Loucy (cell line): ENCODE results near the gene SEC61B.

Source experiments
- EZH2phosphoT487 ChIP-seq: fragments of 200-600 bp; IDR thresholded peaks from 2 replicates; pipeline ENCODE4 v1.6.1; 2018; ENCODE audit warnings: antibody characterized with exemption, mild to moderate bottlenecking, moderate library complexity, borderline replicate concordance
- TF ChIP-seq, protein P1 (sequence below): fragments of 200-600 bp; sonication (generic); conservative IDR thresholded peaks from 2 replicates; pipeline ENCODE4 v1.5.1; 2014; ENCODE audit warnings: mild to moderate bottlenecking, antibody characterized with exemption, low read length

DNA sequence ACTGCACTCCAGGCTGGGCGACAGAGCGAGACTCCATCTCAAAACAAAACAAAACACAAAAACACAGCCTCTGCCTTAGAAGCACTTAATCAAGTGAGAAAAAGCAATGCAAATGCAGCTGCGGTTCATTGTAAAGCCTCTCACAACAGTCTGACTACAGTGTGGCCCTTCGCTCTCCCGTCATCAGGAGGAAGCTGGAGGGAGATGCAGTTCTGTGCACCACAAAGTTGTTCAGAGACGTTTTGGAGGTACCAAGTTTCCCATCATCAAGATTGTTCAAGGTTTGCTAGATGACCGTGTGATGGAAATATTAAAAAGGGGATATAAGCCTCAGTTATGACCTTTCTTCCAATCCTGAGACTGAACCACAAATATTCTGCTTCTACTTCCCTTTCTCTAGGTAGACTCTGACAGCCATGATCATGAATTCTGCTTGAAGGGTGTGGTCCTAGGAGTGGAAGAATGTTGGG, 40.9 kb downstream of the SEC61B start:
- TF ChIP-seq, protein P1, sequence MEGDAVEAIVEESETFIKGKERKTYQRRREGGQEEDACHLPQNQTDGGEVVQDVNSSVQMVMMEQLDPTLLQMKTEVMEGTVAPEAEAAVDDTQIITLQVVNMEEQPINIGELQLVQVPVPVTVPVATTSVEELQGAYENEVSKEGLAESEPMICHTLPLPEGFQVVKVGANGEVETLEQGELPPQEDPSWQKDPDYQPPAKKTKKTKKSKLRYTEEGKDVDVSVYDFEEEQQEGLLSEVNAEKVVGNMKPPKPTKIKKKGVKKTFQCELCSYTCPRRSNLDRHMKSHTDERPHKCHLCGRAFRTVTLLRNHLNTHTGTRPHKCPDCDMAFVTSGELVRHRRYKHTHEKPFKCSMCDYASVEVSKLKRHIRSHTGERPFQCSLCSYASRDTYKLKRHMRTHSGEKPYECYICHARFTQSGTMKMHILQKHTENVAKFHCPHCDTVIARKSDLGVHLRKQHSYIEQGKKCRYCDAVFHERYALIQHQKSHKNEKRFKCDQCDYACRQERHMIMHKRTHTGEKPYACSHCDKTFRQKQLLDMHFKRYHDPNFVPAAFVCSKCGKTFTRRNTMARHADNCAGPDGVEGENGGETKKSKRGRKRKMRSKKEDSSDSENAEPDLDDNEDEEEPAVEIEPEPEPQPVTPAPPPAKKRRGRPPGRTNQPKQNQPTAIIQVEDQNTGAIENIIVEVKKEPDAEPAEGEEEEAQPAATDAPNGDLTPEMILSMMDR, result no peak
- TF ChIP-seq EZH2phosphoT487, result no peak
